GM21825 (cell line): ENCODE measurements around the gene C17orf75.

Experiments used
- ATAC-seq: cut with Tn5 transposase; IDR thresholded peaks from one replicate; pipeline ENCODE4 v1.9.1; 2021; ENCODE audit warnings: mild to moderate bottlenecking, moderate library complexity; ENCODE audit not compliant: unreplicated experiment

The C17orf75 gene

GRCh38 chr17:32279891-32280716, 61.9 kb downstream of the C17orf75 start:
- ATAC-seq: no peak

- no peak for ATAC-seq
Measured at GRCh38 chr17:32278815-32279214, 63.2 kb downstream of the C17orf75 start.
